Activated CD8-positive, alpha-beta memory T cell treated with anti-CD3 and anti-CD28 coated beads, Interleukin-2, amount 50 U/mL, for 1 hour (primary cell): ENCODE measurements around the gene CDC42BPA.
"Not testable (repeated sequence)": the region's sequence is repeated elsewhere in the genome, so short reads cannot be mapped to it uniquely, and the experiment has no call there.

Experiments used
- DNase-seq: peaks from one replicate; pipeline ENCODE4 v3.0.0-alpha.2; 2020; ENCODE audit errors: extremely low read depth

The CDC42BPA gene

GRCh38 chr1:227134686-227135314 is 183.5 kb downstream of the CDC42BPA start:
- DNase-seq, result no peak

- DNase-seq, result not testable (repeated sequence)
These were observed 185.6 kb downstream of the CDC42BPA start for GRCh38 chr1:227132695-227133094.

- DNase-seq, result no peak
These were observed 187.1 kb downstream of the CDC42BPA start for GRCh38 chr1:227131193-227131592.

GRCh38 chr1:227127891-227128290 is 190.4 kb downstream of the CDC42BPA start:
- DNase-seq, result no peak

GRCh38 chr1:227125929-227126545 is 192.3 kb downstream of the CDC42BPA start:
- no peak for DNase-seq

GRCh38 chr1:227124473-227124872 is 193.8 kb downstream of the CDC42BPA start:
- no peak for DNase-seq

GRCh38 chr1:227120826-227121225 is 197.5 kb downstream of the CDC42BPA start:
- DNase-seq, result no peak

- DNase-seq, result no peak
These were observed 205.8 kb downstream of the CDC42BPA start for GRCh38 chr1:227112538-227112937.

GRCh38 chr1:227111782-227112181 is 206.5 kb downstream of the CDC42BPA start:
- no peak for DNase-seq

- not testable (repeated sequence) for DNase-seq
These were observed 213.0 kb downstream of the CDC42BPA start for GRCh38 chr1:227105291-227105690.

GRCh38 chr1:227102056-227102455 is 216.2 kb downstream of the CDC42BPA start:
- DNase-seq, result no peak

GRCh38 chr1:227094249-227094966 is 223.9 kb downstream of the CDC42BPA start:
- no peak for DNase-seq

- DNase-seq, result no peak
These were observed 225.0 kb downstream of the CDC42BPA start for GRCh38 chr1:227093309-227093708.

GRCh38 chr1:227092069-227092468 is 226.2 kb downstream of the CDC42BPA start:
- DNase-seq, result no peak

- DNase-seq, result no peak
These were observed 231.7 kb downstream of the CDC42BPA start for GRCh38 chr1:227086636-227087035.

GRCh38 chr1:227082999-227083746 is 235.1 kb downstream of the CDC42BPA start:
- DNase-seq, result no peak

- DNase-seq, result no peak
These were observed 240.5 kb downstream of the CDC42BPA start for GRCh38 chr1:227077783-227078182.

GRCh38 chr1:227073786-227074185 is 244.5 kb downstream of the CDC42BPA start:
- DNase-seq, result no peak

GRCh38 chr1:227072991-227073390 is 245.3 kb downstream of the CDC42BPA start:
- no peak for DNase-seq

GRCh38 chr1:227071895-227072587 is 246.3 kb downstream of the CDC42BPA start:
- DNase-seq, result no peak

- DNase-seq, result no peak
These were observed 247.5 kb downstream of the CDC42BPA start for GRCh38 chr1:227070638-227071285.
